RKO (cell line): ENCODE data around the gene FBXL17.

Source experiments
- DNase-seq: peaks from one replicate; pipeline ENCODE4 v3.0.0-alpha.2; 2016; ENCODE audit warnings: low spot score

The FBXL17 gene

DNA sequence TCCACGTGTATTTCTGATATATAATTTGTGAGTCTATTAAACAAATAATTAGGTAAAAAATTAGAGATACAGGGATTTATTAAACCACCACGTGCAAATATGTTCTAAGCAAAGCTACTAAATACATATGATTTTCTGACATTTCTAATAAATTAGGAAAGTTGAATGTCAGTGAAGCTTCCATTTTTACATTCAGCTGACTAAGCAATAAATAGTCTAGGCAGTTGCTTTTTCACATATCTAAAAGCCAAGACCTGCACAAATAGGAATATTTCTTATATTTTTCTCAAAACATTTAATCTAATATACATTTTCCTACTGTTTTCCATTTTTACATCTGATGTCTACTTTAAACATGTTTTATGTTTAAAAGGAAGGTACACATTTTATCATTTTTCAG, 388.6 kb downstream of the FBXL17 start:
- DNase-seq = no peak

DNA sequence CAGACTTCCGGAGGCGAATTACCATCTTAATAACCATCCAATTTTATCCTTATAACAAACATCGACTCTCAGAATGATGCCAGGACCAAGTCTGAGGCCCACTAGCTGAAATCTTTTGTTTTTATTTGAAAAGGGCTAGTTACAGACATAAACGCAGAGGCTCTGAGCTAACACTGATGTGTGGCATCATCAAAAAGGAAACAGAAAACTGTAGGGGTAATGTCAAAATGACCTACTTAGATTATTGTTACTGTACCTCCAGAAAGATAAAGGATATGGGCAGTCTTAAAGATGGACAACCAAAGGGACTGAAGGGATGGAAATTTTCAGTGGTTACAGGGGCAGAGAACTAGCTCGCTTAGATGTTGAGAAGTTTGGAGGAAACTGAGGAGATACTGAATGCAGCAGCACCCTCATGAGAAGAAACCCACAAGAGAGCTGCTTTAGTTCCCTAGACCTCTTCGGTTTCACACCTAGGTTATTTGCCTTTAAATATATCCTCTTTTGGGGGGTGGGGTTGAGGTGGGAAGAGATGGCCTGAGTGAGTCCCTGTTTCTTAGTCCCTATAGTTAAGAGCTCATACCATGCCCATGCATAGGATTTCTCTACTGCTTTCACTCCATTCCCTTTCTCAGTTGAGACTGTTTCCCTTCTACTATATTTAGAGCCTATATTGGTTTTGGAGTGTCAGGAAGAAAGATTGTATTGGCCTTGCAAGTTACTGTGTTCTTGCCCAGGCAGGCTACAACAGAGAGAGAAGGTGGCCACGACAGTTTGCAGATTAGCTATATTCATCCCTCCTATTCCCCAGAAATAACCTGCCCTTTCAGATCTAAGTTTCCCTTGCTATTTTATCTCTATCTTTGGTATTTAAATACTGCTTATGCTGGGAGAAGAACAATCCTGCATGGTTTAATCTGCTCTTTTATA, 390.8 kb downstream of the FBXL17 start:
- DNase-seq = no peak

DNA sequence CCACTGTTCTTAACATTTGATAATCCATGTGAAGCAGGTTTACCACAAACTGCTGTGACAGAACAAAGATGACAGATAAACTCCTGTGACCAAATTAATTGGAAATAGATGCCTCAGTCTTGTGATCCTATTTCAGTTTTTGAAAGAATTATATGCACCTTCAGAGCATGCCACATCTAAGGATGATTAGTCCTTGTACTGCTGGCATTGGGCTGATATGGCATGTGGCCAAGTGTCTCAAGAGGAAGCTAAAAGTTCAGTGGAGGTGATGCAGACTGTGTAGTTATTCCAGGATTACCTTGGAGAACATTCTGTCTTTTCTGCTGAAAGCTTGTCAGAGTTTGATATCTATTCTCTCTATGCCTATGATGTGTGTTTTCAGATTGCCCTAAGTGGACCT, 396.8 kb downstream of the FBXL17 start:
- DNase-seq = no peak

DNA sequence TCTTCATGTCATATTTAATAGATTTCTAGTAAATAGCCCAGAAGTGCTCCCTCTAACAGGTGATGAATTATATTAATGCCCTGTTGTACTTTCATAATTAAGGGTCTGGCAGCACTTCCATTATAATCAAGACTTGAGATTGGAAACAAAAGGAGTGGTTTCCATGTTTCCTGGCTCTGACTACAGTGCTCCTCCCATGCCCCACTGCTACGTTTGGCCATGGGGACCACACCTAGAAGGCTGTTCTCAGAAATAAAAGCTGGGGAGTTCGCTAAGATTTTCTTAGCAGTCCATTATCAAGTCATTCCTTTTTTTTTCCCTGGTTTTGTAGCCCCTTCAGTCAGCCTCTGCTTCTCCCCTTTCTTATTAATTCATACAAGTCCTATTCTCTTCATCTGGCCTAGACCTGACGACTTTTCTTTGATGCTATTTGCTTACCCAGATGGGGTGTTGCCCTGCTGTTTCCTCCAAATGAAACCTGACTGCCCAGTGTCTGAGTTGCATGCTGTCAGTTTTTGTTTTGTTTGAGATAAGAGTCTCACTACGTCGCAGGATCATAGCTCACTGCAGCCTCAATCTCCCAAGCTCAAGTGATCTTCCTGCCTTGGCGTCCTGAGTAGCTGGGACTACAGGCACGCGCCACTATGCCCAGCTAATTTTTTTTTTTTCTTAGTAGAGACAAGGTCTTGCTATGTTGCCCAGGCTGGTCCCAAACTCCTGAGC, 399.0 kb downstream of the FBXL17 start:
- DNase-seq = no peak

- no peak for DNase-seq
Observed at GRCh38 chr5:107980923-107981692, 400.8 kb downstream of the FBXL17 start.

GRCh38 chr5:107979900-107980299, 402.0 kb downstream of the FBXL17 start:
- no peak for DNase-seq

- no peak for DNase-seq
Observed at GRCh38 chr5:107979291-107979690, 402.6 kb downstream of the FBXL17 start.

GRCh38 chr5:107977550-107978071, 404.3 kb downstream of the FBXL17 start:
- no peak for DNase-seq

- DNase-seq = no peak
Observed at GRCh38 chr5:107975568-107975967, 406.3 kb downstream of the FBXL17 start.

GRCh38 chr5:107971846-107972245, 410.1 kb downstream of the FBXL17 start:
- DNase-seq = no peak

- no peak for DNase-seq
Observed at GRCh38 chr5:107969847-107970246, 412.1 kb downstream of the FBXL17 start.

DNA sequence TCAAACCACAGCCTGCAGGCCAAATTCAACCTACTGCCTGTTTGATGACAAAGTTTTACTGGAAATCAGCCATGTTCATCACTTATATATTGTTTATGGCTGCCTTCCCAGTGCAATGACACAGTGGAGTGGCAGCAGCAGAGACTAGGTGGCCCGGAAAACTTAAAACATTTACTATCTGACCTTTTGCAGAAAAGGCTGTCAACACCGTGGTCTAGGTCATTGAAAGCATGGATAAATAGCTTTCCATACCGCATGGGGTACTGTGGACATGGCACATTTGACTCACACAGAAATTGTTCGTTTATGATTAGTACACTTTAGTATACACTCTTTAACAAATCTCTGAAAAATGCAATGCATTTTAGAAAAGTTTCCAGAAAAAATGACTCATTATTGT, 412.9 kb downstream of the FBXL17 start:
- no peak for DNase-seq

DNA sequence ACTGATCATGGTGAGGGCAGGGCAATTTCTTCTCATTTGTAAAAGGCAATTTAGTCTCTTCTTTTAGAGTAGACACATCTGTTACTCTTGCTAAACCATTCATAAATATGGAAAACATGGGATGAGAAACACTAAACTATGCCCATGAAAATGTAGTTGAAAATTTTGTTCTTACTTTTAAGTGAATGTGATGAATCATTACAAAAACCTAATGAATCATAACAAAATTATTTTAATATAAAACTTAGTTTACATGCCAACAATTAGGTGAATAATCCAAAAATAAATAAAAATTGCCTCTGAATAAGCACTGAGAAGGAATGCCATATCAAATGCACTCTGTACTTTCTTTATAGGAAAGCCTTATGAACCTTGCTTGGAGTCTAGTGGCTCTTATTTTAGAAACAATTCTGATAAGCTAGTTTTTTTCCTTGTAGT, 413.5 kb downstream of the FBXL17 start:
- DNase-seq = no peak

- DNase-seq = no peak
Observed at GRCh38 chr5:107966201-107966600, 415.7 kb downstream of the FBXL17 start.

- DNase-seq = no peak
Observed at GRCh38 chr5:107964722-107965121, 417.2 kb downstream of the FBXL17 start.

GRCh38 chr5:107959573-107960279, 422.2 kb downstream of the FBXL17 start:
- DNase-seq = no peak

DNA sequence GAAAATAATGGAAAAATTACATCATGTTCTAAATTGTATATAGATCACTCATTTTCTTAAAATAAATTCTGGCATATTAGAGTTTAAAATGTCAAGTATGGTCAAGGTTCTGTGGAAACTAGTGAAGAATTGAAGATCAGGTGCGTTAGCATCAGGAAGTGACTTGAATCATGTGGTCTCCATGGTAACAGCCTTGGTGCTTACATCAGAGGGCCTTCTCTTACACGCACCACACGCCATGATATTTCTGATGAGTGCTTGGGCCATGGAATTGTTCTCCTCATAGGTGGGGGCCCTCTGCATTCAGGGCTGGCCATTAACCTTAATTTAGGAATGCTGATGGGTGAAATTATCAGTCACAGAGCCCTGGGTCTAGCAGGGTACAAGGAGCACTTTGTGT, 423.0 kb downstream of the FBXL17 start:
- no peak for DNase-seq

DNA sequence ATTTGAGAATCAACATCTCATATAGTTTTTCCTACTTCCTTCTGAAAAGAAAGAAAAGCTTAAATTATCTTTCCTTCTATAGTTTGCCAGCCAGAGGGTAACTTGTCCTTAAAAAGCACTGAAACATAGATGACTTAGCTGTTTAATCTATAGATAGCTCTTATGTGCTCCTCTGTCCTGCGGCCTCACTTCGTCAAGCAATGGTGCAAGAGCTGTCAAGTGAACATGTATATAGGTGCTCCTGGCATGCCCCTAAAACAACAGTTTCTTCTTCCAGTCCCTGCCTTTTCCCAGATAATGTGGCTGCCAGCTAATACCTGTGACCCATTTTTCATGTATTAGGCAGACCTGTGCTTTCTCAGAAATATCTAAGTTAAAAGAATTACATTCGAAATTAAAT, 423.5 kb downstream of the FBXL17 start:
- no peak for DNase-seq

DNA sequence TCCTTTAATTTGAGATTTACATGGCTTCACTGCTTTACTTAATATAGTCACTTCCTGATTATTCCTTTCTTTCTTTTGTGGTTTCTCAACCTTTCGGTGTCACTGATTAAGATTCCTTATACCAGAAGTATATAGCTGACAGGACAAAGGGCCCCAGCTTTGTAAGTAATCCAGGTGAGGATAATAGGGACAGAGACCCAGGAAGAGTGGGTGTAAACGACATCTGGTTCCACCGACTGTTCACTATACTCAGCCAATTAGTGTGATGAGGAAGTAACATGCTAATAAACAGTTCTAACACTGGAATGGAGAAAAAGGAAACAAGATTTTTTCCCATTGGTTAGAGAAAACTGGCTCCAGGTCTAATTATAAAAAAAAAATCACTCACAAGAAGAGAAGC, 424.8 kb downstream of the FBXL17 start:
- no peak for DNase-seq

- no peak for DNase-seq
Observed at GRCh38 chr5:107955321-107955720, 426.6 kb downstream of the FBXL17 start.

DNA sequence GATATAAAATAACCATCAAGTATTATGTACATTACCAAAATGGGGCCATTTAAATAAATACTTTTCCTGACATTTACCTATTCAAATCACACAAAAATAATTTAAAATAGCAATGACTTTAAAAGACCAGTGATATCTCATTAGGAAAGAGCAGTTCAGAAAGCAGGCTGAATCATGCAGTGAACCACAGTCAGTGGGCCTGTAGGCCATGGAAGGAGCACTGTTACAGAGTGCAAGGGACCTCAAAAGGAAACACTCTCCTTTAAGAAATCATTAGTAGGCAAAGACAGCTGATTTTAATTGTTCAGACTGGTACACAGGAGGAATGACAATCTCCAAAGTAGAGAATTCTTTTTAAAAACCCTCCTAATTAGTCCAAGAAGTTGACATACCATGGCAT, 427.6 kb downstream of the FBXL17 start:
- no peak for DNase-seq

DNA sequence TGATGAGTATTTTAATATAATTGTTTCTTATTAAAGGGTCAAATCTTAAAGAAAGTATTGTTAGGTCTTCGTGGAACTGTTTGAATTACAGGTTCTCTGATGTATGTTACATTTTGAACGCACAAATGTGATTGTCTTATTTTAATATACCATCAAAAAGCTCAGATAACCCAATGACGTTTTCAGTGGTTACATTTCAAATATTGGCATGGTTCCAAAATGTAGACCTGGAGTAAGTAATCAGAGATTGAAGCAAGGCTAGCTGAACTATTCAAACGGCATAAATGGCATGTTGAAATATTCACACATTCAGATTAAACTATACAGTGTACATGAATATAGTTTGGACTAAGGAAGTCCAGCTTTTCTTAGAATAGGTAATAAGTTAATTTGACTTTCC, 429.4 kb downstream of the FBXL17 start:
- no peak for DNase-seq
